SK-MEL-5 (cell line): ENCODE results near the gene GNL3. TPM values are rescaled to one million over a fixed set of nuclear protein-coding genes. Genes with fewer than 3 reads are reported as not detected.
A peak's percentile ranks its signal among the peaks of the same experiment; 100 is the strongest.

Experiments used
- DNase-seq: peaks from one replicate; pipeline ENCODE4 v3.0.0-alpha.2; 2016; ENCODE audit warnings: low read depth, low spot score
- in situ Hi-C: cut with HindIII; loops from 2 replicates; pipeline ENCODE4 v1.10.0; 2016; ENCODE audit warnings: low sequenced_read_pairs, high pct_unique_total_duplicates, low pct_unique_long_range_greater_than_20kb
- total RNA-seq: library from RNA; depleted of rRNA; stranded (reverse); fragments of >200 nt; shearing (Covaris generic); gene quantifications from 2 replicates; pipeline ENCODE4 v1.2.3, GENCODE V29; 2014

GNL3 gene
- total RNA-seq, 1 experiment from 2014 or later, result 199 TPM

- in situ Hi-C loops, result no loop called here
- DNase-seq, result peak; percentile 85
Measured at GRCh38 chr3:52682016-52682415, 3.8 kb upstream of the GNL3 start.

GRCh38 chr3:52683611-52684010 lies 2.2 kb upstream of the GNL3 start:
- in situ Hi-C loops, result no loop called here
- DNase-seq, result no peak

- no peak for DNase-seq
- in situ Hi-C loops, result no loop called here
Measured at GRCh38 chr3:52684184-52684583, 1.6 kb upstream of the GNL3 start.

- in situ Hi-C loops, result no loop called here
- DNase-seq, result peak; percentile 65
Measured at GRCh38 chr3:52685285-52685708, 535 bp upstream of the GNL3 start.

GRCh38 chr3:52688266-52688665 lies 2.4 kb downstream of the GNL3 start:
- no peak for DNase-seq
- in situ Hi-C loops, result no loop called here

GRCh38 chr3:52689151-52689550 lies 3.3 kb downstream of the GNL3 start:
- DNase-seq, result no peak
- in situ Hi-C loops, result no loop called here

GRCh38 chr3:52690560-52690959 lies 4.7 kb downstream of the GNL3 start:
- DNase-seq, result no peak
- in situ Hi-C loops, result no loop called here

GRCh38 chr3:52693071-52693470 lies 7.2 kb downstream of the GNL3 start:
- DNase-seq, result no peak
- in situ Hi-C loops, result no loop called here

GRCh38 chr3:52694528-52695189 lies 8.8 kb downstream of the GNL3 start:
- no peak for DNase-seq
- in situ Hi-C loops, result no loop called here

GRCh38 chr3:52695798-52696671 lies 10.2 kb downstream of the GNL3 start:
- in situ Hi-C loops, result no loop called here

GRCh38 chr3:52696830-52697631 lies 11.2 kb downstream of the GNL3 start:
- in situ Hi-C loops, result no loop called here
- DNase-seq, result no peak

More at GRCh38 chr3:52695798-52696671, 10.2 kb downstream of the GNL3 start:
- no peak for DNase-seq

- DNase-seq, result no peak
- in situ Hi-C loops, result no loop called here
Measured at GRCh38 chr3:52697632-52697965, 11.8 kb downstream of the GNL3 start.

- no peak for DNase-seq
- in situ Hi-C loops, result no loop called here
Measured at GRCh38 chr3:52703341-52703740, 17.5 kb downstream of the GNL3 start.

- no peak for DNase-seq
- in situ Hi-C loops, result no loop called here
Measured at GRCh38 chr3:52704611-52705437, 19.0 kb downstream of the GNL3 start.

- no peak for DNase-seq
- in situ Hi-C loops, result no loop called here
Measured at GRCh38 chr3:52705438-52705687, 19.5 kb downstream of the GNL3 start.

- DNase-seq, result peak; percentile 84
- in situ Hi-C loops, result no loop called here
Measured at GRCh38 chr3:52705688-52706686, 20.2 kb downstream of the GNL3 start, which contains the start of the genes GLT8D1 and SPCS1. Gene GLT8D1 (minus strand): TSS chr3:52705791. CDS start chr3:52700460, 5,331 bp downstream. Gene SPCS1 (plus strand): TSS chr3:52706106. CDS start chr3:52706247, 141 bp downstream.
